ENCODE data around the gene GCNT2. TPM values are rescaled to one million over a fixed set of nuclear protein-coding genes. Genes with fewer than 3 reads are reported as not detected.

GCNT2 gene
- total and polyA plus RNA-seq, 2 donors (not counting 1 experiment from before 2014, with no cell fraction given): 1.3 to 2.1 TPM

DNA sequence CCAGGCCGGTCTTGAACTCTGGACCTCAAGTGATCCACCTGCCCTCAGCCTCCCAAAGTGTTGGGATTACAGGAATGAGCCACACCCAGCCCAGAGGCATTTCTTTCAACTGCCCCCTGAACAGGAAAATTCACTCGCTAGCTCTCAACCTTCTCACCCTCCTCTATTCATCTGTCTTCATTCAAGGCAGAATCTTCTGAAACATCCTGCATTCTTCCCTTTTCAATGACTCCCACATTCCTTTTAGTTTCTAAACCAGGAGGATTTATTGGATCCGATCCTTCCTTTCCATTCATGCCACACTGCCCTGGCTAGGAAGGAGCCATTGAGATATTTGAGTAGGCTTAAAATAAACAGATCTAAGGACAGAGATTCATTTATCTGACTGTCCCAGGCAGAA, 120.4 kb downstream of the GCNT2 start:
- Histone ChIP-seq H3K4me2 (ENCODE audit: extremely low read depth, insufficient read depth, low read length) (no peak overlapping the region), H3K27ac (ENCODE audit: insufficient read depth, low read length) (no peak overlapping the region), H4K20me1 (ENCODE audit: control insufficient read depth, extremely low read depth, insufficient read depth, low read length) (no peaks in the 10 kb centered on the region), H3K36me3 (ENCODE audit: control insufficient read depth, insufficient read depth, low read length) (no peaks in the 10 kb centered on the region), H3K9me3 (ENCODE audit: control insufficient read depth, insufficient read depth, low read depth, low read length) (no peaks in the 10 kb centered on the region), H3K4me1 (ENCODE audit: control insufficient read depth, extremely low read depth, insufficient read depth, low read length) (no peaks in the 10 kb centered on the region), H3K27me3 (ENCODE audit: control insufficient read depth, insufficient read depth, low read length) (no peaks in the 10 kb centered on the region), H3K9ac (ENCODE audit: insufficient read depth, low read length) (no peak overlapping the region), H3K4me3 (replicated peaks in 1 of 4; ENCODE audit: control extremely low read depth in 1 of 4, insufficient read depth in 1 of 4, low read depth in 3 of 4, low read length in 4 of 4) (no peak overlapping the region), H2AFZ (ENCODE audit: low read length) (no peak overlapping the region), H3K79me2 (ENCODE audit: control insufficient read depth, insufficient read depth, low read length) (no peaks in the 10 kb centered on the region)
- TF ChIP-seq CTCF (conservative IDR thresholded peaks at IDR 0.05 in 1 of 2, IDR thresholded peaks at IDR 0.05 in 1 of 2; ENCODE audit: low read depth in 1 of 2, low read length in 2 of 2): no peak
- no peak for TF ChIP-seq EZH2 (IDR thresholded peaks at IDR 0.05; ENCODE audit: low read length, missing control alignments)
- DNase-seq (ENCODE audit: low read depth in 2 of 2): no peak

DNA sequence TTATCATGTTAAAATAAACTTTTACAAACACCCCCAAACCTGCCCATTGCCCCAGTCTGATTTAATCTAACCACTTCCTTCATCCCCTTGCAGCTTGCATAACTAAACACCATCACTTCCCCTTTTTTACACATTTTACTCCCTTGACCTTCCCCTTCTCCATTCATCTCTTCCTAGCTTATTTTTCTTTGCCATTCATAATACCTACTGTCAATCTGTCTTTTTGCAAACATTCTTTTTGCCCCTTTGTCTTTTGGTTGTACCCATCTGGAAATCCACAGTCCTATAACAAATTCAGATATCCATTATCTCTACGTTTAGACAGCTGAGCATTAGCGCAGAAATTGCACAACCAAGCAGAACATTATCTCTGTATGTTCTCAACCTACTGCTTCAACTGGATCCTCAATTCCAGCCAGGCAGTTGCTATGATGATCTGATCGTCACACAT, 122.1 kb downstream of the GCNT2 start:
- Histone ChIP-seq H3K4me3 (replicated peaks in 1 of 4; ENCODE audit: control extremely low read depth in 1 of 4, insufficient read depth in 1 of 4, low read depth in 3 of 4, low read length in 4 of 4) (no peak overlapping the region), H3K4me2 (ENCODE audit: extremely low read depth, insufficient read depth, low read length) (no peak overlapping the region), H3K36me3 (ENCODE audit: control insufficient read depth, insufficient read depth, low read length) (no peaks in the 10 kb centered on the region), H3K9ac (ENCODE audit: insufficient read depth, low read length) (no peak overlapping the region), H3K79me2 (ENCODE audit: control insufficient read depth, insufficient read depth, low read length) (no peaks in the 10 kb centered on the region), H3K27me3 (ENCODE audit: control insufficient read depth, insufficient read depth, low read length) (no peaks in the 10 kb centered on the region), H3K9me3 (ENCODE audit: control insufficient read depth, insufficient read depth, low read depth, low read length) (no peaks in the 10 kb centered on the region), H3K27ac (ENCODE audit: insufficient read depth, low read length) (no peak overlapping the region), H4K20me1 (ENCODE audit: control insufficient read depth, extremely low read depth, insufficient read depth, low read length) (no peaks in the 10 kb centered on the region), H2AFZ (ENCODE audit: low read length) (no peak overlapping the region), H3K4me1 (ENCODE audit: control insufficient read depth, extremely low read depth, insufficient read depth, low read length) (no peaks in the 10 kb centered on the region)
- no peak for DNase-seq (ENCODE audit: low read depth in 2 of 2)
- TF ChIP-seq EZH2 (IDR thresholded peaks at IDR 0.05; ENCODE audit: low read length, missing control alignments) (no peak), CTCF (conservative IDR thresholded peaks at IDR 0.05 in 1 of 2, IDR thresholded peaks at IDR 0.05 in 1 of 2; ENCODE audit: low read depth in 1 of 2, low read length in 2 of 2) (no peak)

- no peaks in the 10 kb centered on the region for H3K79me2 ChIP-seq (ENCODE audit: control insufficient read depth, insufficient read depth, low read length)
- no peaks in the 10 kb centered on the region for H4K20me1 ChIP-seq (ENCODE audit: control insufficient read depth, extremely low read depth, insufficient read depth, low read length)
- no peak overlapping the region for H3K9ac ChIP-seq (ENCODE audit: insufficient read depth, low read length)
- no peaks in the 10 kb centered on the region for H3K9me3 ChIP-seq (ENCODE audit: control insufficient read depth, insufficient read depth, low read depth, low read length)
- H3K27ac ChIP-seq (ENCODE audit: insufficient read depth, low read length): no peak overlapping the region
- H3K4me3 ChIP-seq (replicated peaks in 1 of 4; ENCODE audit: control extremely low read depth in 1 of 4, insufficient read depth in 1 of 4, low read depth in 3 of 4, low read length in 4 of 4): no peak overlapping the region
- H3K27me3 ChIP-seq (ENCODE audit: control insufficient read depth, insufficient read depth, low read length): no peaks in the 10 kb centered on the region
- no peaks in the 10 kb centered on the region for H3K36me3 ChIP-seq (ENCODE audit: control insufficient read depth, insufficient read depth, low read length)
- H2AFZ ChIP-seq (ENCODE audit: low read length): no peak overlapping the region
- DNase-seq (ENCODE audit: low read depth in 2 of 2): no peak
- no peak for TF ChIP-seq EZH2 (IDR thresholded peaks at IDR 0.05; ENCODE audit: low read length, missing control alignments)
- TF ChIP-seq CTCF (conservative IDR thresholded peaks at IDR 0.05 in 1 of 2, IDR thresholded peaks at IDR 0.05 in 1 of 2; ENCODE audit: low read depth in 1 of 2, low read length in 2 of 2): no peak
- H3K4me1 ChIP-seq (ENCODE audit: control insufficient read depth, extremely low read depth, insufficient read depth, low read length): no peaks in the 10 kb centered on the region
- H3K4me2 ChIP-seq (ENCODE audit: extremely low read depth, insufficient read depth, low read length): no peak overlapping the region
These were observed 123.1 kb downstream of the GCNT2 start for GRCh38 chr6:10644225-10644624.

All from fibroblast of lung (primary cell).